ENCODE measurements around the gene DENND6B.

GRCh38 chr22:50308597-50308935, 18.2 kb downstream of the DENND6B start:
- TF ChIP-seq CTCF (IDR thresholded peaks at IDR 0.05) (no peak), POLR2A (IDR thresholded peaks at IDR 0.05) (peak in 1 of 2 donors; percentile 12)

Measured in Peyer's patch (tissue), 4 donors.